ENCODE data around the gene CALCR. TPM values are rescaled to one million over a fixed set of nuclear protein-coding genes. Genes with fewer than 3 reads are reported as not detected.

CALCR gene
- total and polyA plus RNA-seq, 2 of the 4 experiments (the other 2 are of a cell fraction): not detected

- Histone ChIP-seq H3K27me3 (ENCODE audit: control insufficient read depth, insufficient read depth, low read length) (peaks cover 18% of the 10 kb centered on the region), H3K4me2 (ENCODE audit: low read depth, low read length) (no peak overlapping the region), H2BK15ac (ENCODE audit: low read depth, low read length) (no peak overlapping the region), H3K27ac (ENCODE audit: insufficient read depth, low read length) (no peak overlapping the region), H4K20me1 (ENCODE audit: insufficient read depth, low read length) (no peaks in the 10 kb centered on the region), H2AFZ (replicated peaks; ENCODE audit: low read length, poor library complexity) (no peak overlapping the region), H3K9me1 (ENCODE audit: insufficient read depth, low read length) (no peaks in the 10 kb centered on the region; the same call in 1 of the 2 replicates), H3K36me3 (ENCODE audit: control insufficient read depth, insufficient read depth, low read length) (no peaks in the 10 kb centered on the region), H3K4ac (ENCODE audit: low read depth, low read length) (no peak overlapping the region), H3K18ac (ENCODE audit: low read depth, low read length) (no peak overlapping the region), H4K5ac (ENCODE audit: low read depth, low read length) (no peak overlapping the region), H3K9ac (ENCODE audit: low read depth, low read length) (no peak overlapping the region), H3K23ac (ENCODE audit: low read depth, low read length) (no peak overlapping the region), H3K14ac (replicated peaks; ENCODE audit: low read depth, low read length) (no peak overlapping the region), H2BK20ac (ENCODE audit: low read depth, low read length) (no peak overlapping the region), H3K9me3 (ENCODE audit: control insufficient read depth, insufficient read depth, low read length) (no peaks in the 10 kb centered on the region), H3K79me1 (ENCODE audit: low read depth in 1 of 2, low read length in 2 of 2) (no peaks in the 10 kb centered on the region), H4K91ac (ENCODE audit: insufficient read depth, low read depth, low read length) (no peak overlapping the region), H2BK5ac (ENCODE audit: low read depth, low read length, poor library complexity, severe bottlenecking) (no peak overlapping the region), H4K8ac (ENCODE audit: low read depth in 2 of 2, low read length in 2 of 2) (no peak overlapping the region), H2BK120ac (ENCODE audit: low read depth, low read length) (no peak overlapping the region), H3K4me3 (ENCODE audit: insufficient read depth, low read depth, low read length) (no peak overlapping the region), H3K56ac (ENCODE audit: extremely low read depth, insufficient read depth, low read length) (no peak overlapping the region), H2AK9ac (replicated peaks; ENCODE audit: low read depth, low read length, poor library complexity) (no peak overlapping the region), H3K4me1 (ENCODE audit: control insufficient read depth, insufficient read depth, low read length) (no peaks in the 10 kb centered on the region), H2AK5ac (ENCODE audit: low read depth, low read length) (no peak overlapping the region)
- ATAC-seq (ENCODE audit: low read depth) (no peak), DNase-seq (no peak)
- BruUV-seq (replicated peaks): no TSS peak
- intact Hi-C loops (cut with micrococcal nuclease) (no loop called here), dilution Hi-C loops (cut with HindIII; ENCODE audit: low sequenced_read_pairs, unreplicated experiment) (no loop called here), in situ Hi-C loops (cut with MboI; ENCODE audit: low sequenced_read_pairs) (no loop called here)
- ChIA-PET CTCF (no interaction called here), POLR2A (ENCODE audit: unreplicated experiment) (no interaction called here)
- TF ChIP-seq RFX5 (IDR thresholded peaks at IDR 0.05; ENCODE audit: low read depth, low read length) (no peak), NFE2L2 (IDR thresholded peaks at IDR 0.05; ENCODE audit: low read depth, low read length) (no peak), MAZ (IDR thresholded peaks at IDR 0.05; ENCODE audit: borderline replicate concordance, low read depth, low read length) (no peak)
- 40% methylated on average over 2 of the region's 2 CpGs; no CpG with 5 or more reads in 1 of the 2 experiments for WGBS, 2 experiments (ENCODE audit: extremely low coverage in 2 of 2, insufficient read length in 1 of 2)
Observed at GRCh38 chr7:93579431-93579830, 4.9 kb upstream of the CALCR start.

Data from IMR-90 (cell line).